Naive thymus-derived CD8-positive, alpha-beta T cell (primary cell): ENCODE measurements around the gene POLL. TPM values are rescaled to one million over a fixed set of nuclear protein-coding genes. Genes with fewer than 3 reads are reported as not detected.

Experiments
- ATAC-seq, 2 donors: fragments of 150-1000 bp; cut with Tn5 transposase in 1 of 2; sonication (Bioruptor Pico), chemical (Tn5 transposase) in 1 of 2; 1 replicate in 1 of 2; 2 replicates in 1 of 2; pipeline ENCODE4 v1.10.0; 2021; ENCODE audit warnings: mild to moderate bottlenecking in 2 of 2, moderate library complexity in 2 of 2
- POLR2A ChIA-PET: fragments of 350-600 bp; sonication (Branson Sonifier 250); formaldehyde crosslinking; loops from one replicate; lab custom pipeline; 2021; ENCODE audit warnings: antibody characterized with exemption; lab: Charles Lee
- DNase-seq, 10 donors: peaks; one replicate each; pipeline versions ENCODE4 v3.0.0 to v3.0.0-alpha.2; 2020 to 2022
- H3K27ac Mint-ChIP-seq, 10 donors: one replicate each; pipeline ENCODE4 v1.8.0; 2020 to 2022; ENCODE audit warnings: mild to moderate bottlenecking in 10 of 10, mixed read lengths in 10 of 10, moderate library complexity in 4 of 10, inconsistent platforms in 1 of 10
- H3K27me3 Mint-ChIP-seq, 5 donors: one replicate each; pipeline ENCODE4 v1.8.0; 2021 to 2022; ENCODE audit warnings: mixed read lengths in 5 of 5
- H3K36me3 Mint-ChIP-seq, 3 donors: one replicate each; pipeline ENCODE4 v1.8.0; 2020 to 2022; ENCODE audit warnings: mixed read lengths in 3 of 3, mild to moderate bottlenecking in 2 of 3, inconsistent platforms in 1 of 3
- H3K4me1 Mint-ChIP-seq, 4 donors: one replicate each; pipeline ENCODE4 v1.8.0; 2021 to 2022; ENCODE audit warnings: mixed read lengths in 4 of 4
- H3K4me3 Mint-ChIP-seq, 10 donors: one replicate each; pipeline ENCODE4 v1.8.0; 2020 to 2022; ENCODE audit warnings: mild to moderate bottlenecking in 10 of 10, mixed read lengths in 10 of 10, moderate library complexity in 6 of 10, inconsistent platforms in 1 of 10
- H3K9me3 Mint-ChIP-seq, 9 donors: one replicate each; pipeline ENCODE4 v1.8.0; 2020 to 2022; ENCODE audit warnings: mixed read lengths in 9 of 9, mild to moderate bottlenecking in 3 of 9, inconsistent platforms in 1 of 9, moderate library complexity in 1 of 9
- polyA plus RNA-seq, 3 donors: library from polyadenylated mRNA; unstranded; fragments of 300-500 nt; fragmentation: Illumina TruSeq; gene quantifications; one replicate each; pipeline ENCODE4 v1.2.3, GENCODE V29; 2021
- total RNA-seq, 8 experiments: library from RNA in 2 of 8; stranded (reverse) in 2 of 8; gene quantifications; one replicate each; pipeline ENCODE4 v1.2.3 and lab custom pipeline; 2021 to 2026

Gene POLL
- total and polyA plus RNA-seq, 5 experiments from 2014 or later, result 10.6 to 48.9 (median 16.7) TPM

DNA sequence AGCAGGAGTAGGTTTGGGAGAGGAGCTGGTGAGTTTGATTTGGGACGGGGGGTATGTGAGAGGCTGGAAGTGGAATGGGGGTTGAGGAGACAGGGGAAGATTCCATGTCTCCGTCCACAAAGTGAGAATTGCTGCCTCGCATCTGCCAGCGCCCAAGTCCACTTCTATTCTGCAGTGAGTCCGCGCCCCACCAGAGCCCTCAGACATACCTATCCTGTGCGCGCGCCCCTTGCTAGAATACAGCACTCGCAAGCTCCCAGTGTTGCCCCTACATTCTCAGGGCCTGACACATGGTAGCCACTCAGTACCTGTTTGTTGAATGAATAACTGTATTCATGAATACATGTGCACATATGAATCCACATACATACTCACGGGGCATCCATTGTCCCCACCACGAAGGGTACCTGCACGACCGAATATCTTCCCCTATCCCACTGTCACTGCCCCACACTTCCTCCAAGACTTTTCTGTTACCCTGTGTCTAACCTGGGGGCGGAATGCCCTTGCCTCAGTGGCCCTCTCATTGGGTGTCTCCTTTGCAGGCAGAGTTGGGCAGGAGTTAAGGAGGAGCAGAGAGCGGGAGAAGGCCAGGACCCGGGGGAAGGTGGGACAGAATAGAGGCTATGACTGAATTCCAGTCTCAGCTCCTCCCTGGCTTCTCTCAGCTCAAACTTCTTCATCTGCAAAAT lies 19.9 kb downstream of the POLL start:
- peak overlapping the region in 1 of 10 donors; percentile 0 for H3K27ac Mint-ChIP-seq
- POLR2A ChIA-PET, result interaction anchor here (0.8 kb wide), 1 partner anchor 123 kb away, joined by 3 read pairs; no protein-coding TSS in a partner anchor
- H3K4me1 Mint-ChIP-seq, result peaks cover 4 to 21% (median 17%) of the 10 kb centered on the region in 4 donors
- peak overlapping the region in 8 of 10 donors; percentile 11 to 75 (median 48) for H3K4me3 Mint-ChIP-seq
- DNase-seq (no peak), ATAC-seq (no peak)
- H3K27me3 Mint-ChIP-seq, result peaks cover 34 to 66% (median 45%) of the 10 kb centered on the region in 5 donors
- no peaks in the 10 kb centered on the region for H3K36me3 Mint-ChIP-seq
- no peaks in the 10 kb centered on the region for H3K9me3 Mint-ChIP-seq

DNA sequence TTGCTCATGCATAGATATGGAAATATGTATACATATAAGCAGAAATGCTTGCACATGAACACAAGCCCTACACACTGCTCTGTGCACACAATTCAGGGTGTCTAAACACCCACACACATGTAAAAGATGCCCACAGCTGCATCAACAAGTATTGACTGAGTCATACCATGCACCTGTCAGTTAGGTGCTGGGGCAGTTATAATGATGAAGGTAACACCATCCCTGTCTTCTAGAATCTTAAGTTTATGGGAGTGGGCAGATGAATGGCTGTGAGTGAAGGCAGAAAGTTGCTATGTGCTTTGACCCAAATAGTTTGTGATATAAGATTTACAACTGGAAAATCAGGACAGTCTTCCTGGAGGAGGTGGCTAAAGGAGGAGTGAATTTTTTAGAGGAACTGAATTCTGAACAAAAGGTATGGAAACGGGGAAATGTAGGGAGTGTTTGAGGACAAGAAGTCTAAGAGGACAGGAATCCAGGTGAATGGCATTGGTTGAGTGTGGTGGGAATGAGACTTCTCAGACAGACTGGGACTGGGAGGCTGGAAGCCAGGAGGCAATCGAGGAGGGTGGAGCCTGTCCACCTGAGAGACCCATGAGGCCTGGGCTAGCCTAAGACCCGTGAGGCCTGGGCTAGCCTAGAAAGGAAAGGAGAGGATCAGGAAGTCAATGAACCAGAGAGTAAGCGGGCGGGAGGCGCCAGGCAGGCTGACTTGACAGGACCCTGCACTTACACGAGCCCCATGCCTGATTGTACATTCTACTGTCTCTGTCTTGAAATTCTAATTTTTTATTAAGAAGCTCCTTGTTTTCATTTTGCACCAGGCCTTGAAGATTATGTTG lies 20.7 kb downstream of the POLL start:
- peaks cover 34 to 66% (median 45%) of the 10 kb centered on the region in 5 donors for H3K27me3 Mint-ChIP-seq
- peaks cover 4 to 21% (median 17%) of the 10 kb centered on the region in 4 donors for H3K4me1 Mint-ChIP-seq
- H3K9me3 Mint-ChIP-seq, result no peaks in the 10 kb centered on the region
- no peaks in the 10 kb centered on the region for H3K36me3 Mint-ChIP-seq
- H3K27ac Mint-ChIP-seq, result no peak overlapping the region
- POLR2A ChIA-PET, result interaction anchor here (0.8 kb wide), 1 partner anchor 123 kb away, joined by 3 read pairs; no protein-coding TSS in a partner anchor
- ATAC-seq, result no peak
- no peak for DNase-seq
- peak overlapping the region in 9 of 10 donors; percentile 5 to 70 (median 52) for H3K4me3 Mint-ChIP-seq

DNA sequence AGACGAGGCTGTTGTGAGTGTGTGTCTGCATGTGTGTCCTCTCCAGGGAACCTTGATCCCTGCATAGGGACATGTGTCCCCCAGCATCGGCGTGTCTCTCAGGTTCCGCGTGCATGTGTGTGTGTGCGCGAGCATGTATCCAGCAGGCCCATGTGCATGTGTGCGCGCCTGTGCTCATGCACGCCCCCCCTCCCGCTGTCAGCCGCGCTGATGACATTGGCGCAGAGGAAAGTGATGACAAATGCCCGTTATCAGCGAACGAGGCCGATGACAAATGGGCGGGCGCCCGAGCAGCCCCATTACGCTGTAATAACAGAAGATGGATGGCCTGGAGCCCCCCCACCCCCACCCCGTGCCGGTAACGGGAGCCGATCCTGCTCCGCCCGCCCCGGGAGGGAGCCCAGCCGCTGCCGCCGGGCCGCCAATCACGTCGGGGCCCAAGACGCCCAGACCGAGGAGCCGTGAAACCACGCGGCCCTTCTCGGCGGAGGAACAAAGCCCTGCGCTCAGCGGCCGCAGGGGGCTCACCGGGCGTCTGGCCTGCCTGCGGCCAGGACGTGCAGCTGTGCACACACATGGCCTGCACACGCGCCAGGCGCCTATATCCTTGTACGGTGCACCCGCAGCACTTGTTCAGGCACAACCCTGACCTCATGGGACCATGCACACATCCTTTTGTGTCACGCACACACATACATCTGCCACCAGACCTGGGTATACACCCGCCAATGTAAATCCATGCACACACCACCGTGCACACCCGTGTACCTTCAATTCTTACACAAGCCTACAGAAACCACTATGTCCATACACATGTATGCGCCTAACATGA lies 21.5 kb downstream of the POLL start:
- Mint-ChIP-seq H3K27me3 (peaks cover 34 to 66% (median 45%) of the 10 kb centered on the region in 5 donors), H3K9me3 (no peaks in the 10 kb centered on the region), H3K4me1 (peaks cover 4 to 21% (median 17%) of the 10 kb centered on the region in 4 donors), H3K36me3 (no peaks in the 10 kb centered on the region), H3K27ac (no peak overlapping the region), H3K4me3 (peak overlapping the region in 8 of 10 donors; percentile 5 to 70 (median 20))
- DNase-seq (peak in 1 of 10 donors; percentile 46), ATAC-seq (no peak)
- POLR2A ChIA-PET, result no interaction called here

DNA sequence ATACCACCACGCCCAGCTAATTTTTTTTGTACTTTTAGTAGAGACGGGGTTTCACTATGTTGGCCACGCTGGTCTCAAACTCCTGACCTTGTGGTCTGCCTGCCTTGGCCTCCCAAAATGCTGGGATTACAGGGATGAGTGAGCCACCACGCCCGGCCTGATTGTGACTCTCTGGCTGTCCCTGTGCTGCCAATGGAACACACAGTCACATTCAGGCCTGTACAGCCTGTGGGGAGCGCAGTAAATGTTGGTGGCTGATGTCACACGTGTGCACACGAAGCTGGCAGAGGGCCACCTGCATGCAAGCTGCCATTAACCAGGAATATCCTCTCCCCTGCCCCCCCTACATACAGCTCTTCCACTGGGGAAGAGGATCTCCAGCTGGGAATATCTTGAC lies 22.1 kb downstream of the POLL start:
- H3K27ac Mint-ChIP-seq, result no peak overlapping the region
- no peak overlapping the region for H3K4me3 Mint-ChIP-seq
- H3K27me3 Mint-ChIP-seq, result peaks cover 34 to 66% (median 45%) of the 10 kb centered on the region in 5 donors
- H3K9me3 Mint-ChIP-seq, result no peaks in the 10 kb centered on the region
- ATAC-seq (no peak), DNase-seq (no peak)
- H3K36me3 Mint-ChIP-seq, result no peaks in the 10 kb centered on the region
- H3K4me1 Mint-ChIP-seq, result peaks cover 4 to 21% (median 17%) of the 10 kb centered on the region in 4 donors
- POLR2A ChIA-PET, result no interaction called here

DNA sequence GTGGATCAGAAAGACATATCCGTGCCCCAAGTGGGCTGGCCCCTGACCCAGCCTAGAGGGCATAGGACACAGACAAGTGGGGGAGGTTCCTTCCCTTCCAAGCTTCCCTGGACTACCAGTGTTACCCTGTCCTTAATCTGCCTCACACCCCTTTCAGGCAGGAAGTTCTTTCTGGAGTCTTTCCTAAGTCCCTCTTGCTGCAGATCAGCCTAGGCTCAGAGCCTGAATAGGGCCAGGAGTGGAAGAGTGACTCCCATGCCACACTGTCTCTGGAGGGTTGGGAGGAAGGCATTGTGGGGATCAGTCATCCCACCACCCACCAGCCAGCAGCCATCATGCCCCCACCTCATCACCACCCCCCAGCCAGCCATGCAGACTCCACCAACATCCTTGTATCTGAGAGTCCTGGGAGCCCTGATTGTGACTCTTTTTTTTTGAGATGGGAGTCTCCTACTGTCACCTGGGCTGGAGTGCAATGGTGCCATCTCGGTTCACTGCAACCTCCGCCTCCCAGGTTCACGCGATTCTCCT lies 22.6 kb downstream of the POLL start:
- Mint-ChIP-seq H3K9me3 (no peaks in the 10 kb centered on the region), H3K27ac (no peak overlapping the region), H3K36me3 (no peaks in the 10 kb centered on the region), H3K27me3 (peaks cover 34 to 66% (median 45%) of the 10 kb centered on the region in 5 donors), H3K4me3 (no peak overlapping the region), H3K4me1 (peaks cover 4 to 17% (median 15%) of the 10 kb centered on the region in 4 donors)
- POLR2A ChIA-PET, result no interaction called here
- ATAC-seq, result no peak
- DNase-seq, result no peak

DNA sequence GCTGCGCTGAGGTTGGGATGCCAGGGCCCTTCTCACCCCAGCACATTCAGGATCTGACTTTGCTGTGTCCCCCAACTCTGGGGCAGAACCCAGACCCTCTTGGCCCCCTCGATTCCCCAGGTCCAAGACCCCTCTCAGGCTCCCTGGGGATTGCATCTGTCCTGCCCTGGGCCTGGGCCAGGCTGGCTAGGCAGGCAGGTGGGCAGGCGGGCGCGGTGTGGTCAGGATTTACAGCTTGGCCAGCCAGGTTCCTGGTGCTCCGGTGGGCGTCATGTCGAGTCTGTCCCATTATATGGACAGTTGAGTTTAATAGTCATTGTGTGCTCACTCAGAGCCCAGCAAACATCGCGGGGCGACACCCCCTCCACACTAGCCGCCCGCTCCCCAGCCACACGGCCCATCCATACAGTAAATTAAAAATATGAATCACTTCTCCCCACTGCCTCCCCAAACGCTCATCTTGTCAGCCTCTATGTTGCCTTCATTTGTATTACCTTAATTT lies 23.5 kb downstream of the POLL start:
- POLR2A ChIA-PET, result no interaction called here
- no peaks in the 10 kb centered on the region for H3K9me3 Mint-ChIP-seq
- H3K27ac Mint-ChIP-seq, result no peak overlapping the region
- DNase-seq (peak in 2 of 10 donors; percentile 16 to 30), ATAC-seq (no peak)
- H3K36me3 Mint-ChIP-seq, result no peaks in the 10 kb centered on the region
- peaks cover 32 to 61% (median 42%) of the 10 kb centered on the region in 5 donors for H3K27me3 Mint-ChIP-seq
- H3K4me1 Mint-ChIP-seq, result peaks cover 6 to 14% (median 9%) of the 10 kb centered on the region in 4 donors
- no peak overlapping the region for H3K4me3 Mint-ChIP-seq

DNA sequence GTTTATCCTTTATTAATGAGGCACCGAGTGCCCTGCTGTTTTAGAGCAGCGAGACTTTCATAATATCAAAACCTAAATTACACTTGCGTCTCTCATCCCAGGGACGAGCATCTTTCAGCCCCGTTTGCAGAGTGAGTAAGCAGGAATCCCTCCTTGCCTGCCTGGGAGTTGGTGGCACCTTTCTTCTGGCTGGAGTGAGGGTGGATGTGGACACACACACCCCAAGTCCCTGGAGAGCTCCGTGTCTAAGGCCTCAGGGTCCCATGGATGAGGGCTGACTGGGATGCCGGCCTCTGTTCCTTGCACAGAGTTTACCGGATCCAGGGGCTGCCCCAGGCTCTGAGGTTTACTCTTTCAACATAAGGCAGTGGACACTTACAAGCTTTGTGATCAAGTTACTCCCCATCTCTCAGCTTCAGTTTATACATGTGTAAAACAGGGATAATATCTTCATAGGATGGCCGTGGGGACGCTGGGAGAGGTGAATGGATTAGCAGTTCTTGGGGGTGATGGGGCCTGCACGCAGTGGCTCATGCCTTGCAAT lies 24.5 kb downstream of the POLL start:
- DNase-seq (no peak), ATAC-seq (no peak)
- Mint-ChIP-seq H3K4me3 (no peak overlapping the region), H3K9me3 (no peaks in the 10 kb centered on the region), H3K36me3 (no peaks in the 10 kb centered on the region), H3K27me3 (peaks cover 29 to 51% (median 36%) of the 10 kb centered on the region in 5 donors), H3K4me1 (peaks cover 13 to 15% (median 14%) of the 10 kb centered on the region in 4 donors), H3K27ac (peak overlapping the region in 1 of 10 donors; percentile 83)
- POLR2A ChIA-PET, result no interaction called here

DNA sequence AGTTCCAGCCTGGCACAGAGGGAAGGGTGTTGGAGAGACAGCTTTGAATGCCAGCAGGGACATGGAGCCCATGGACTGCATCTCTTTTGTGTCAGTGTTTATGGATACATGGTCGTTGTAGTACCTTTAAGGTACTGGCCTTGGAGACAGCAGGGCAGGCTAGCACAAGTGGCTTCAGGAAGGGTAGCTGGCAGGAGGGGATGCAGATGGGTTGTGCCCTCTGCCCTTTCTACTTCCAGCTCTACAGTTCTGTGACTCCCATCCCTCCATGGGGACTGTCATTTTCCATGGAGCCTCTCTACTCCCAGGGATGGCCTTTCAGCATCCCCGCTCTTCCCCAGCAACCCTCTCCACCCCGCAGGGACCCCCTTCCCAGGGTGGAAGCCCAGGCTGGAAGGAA lies 25.1 kb downstream of the POLL start:
- peak overlapping the region in 1 of 10 donors; percentile 24 for H3K27ac Mint-ChIP-seq
- H3K36me3 Mint-ChIP-seq, result no peaks in the 10 kb centered on the region
- H3K9me3 Mint-ChIP-seq, result no peaks in the 10 kb centered on the region
- DNase-seq (peak in 1 of 10 donors; percentile 41), ATAC-seq (no peak)
- H3K27me3 Mint-ChIP-seq, result peaks cover 24 to 45% (median 31%) of the 10 kb centered on the region in 5 donors
- peaks cover 18 to 21% (median 20%) of the 10 kb centered on the region in 4 donors for H3K4me1 Mint-ChIP-seq
- POLR2A ChIA-PET, result no interaction called here
- no peak overlapping the region for H3K4me3 Mint-ChIP-seq

DNA sequence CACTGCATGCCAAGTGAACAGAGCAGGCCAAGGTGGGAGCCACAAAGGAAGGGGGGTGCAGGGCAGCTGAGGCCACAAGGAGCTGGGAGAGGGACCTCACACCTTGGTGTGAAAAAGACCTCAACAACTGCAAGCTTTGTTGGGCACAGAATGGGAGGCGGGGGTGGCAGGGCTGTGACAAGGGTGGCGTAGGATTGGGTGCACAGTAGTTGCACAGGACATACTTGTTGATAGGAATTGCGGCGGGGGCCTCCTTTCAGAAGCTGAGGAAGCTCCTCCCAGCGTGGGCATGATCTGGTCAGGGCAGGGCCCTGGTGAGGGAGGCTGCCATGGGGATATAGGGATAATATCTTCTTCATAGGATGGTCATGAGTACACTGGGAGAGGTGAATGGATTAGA lies 25.8 kb downstream of the POLL start:
- POLR2A ChIA-PET, result no interaction called here
- Mint-ChIP-seq H3K4me3 (no peak overlapping the region), H3K4me1 (peaks cover 20 to 26% (median 24%) of the 10 kb centered on the region in 4 donors), H3K9me3 (no peaks in the 10 kb centered on the region), H3K36me3 (no peaks in the 10 kb centered on the region), H3K27ac (no peak overlapping the region), H3K27me3 (peaks cover 19 to 39% (median 23%) of the 10 kb centered on the region in 5 donors)
- ATAC-seq, result no peak
- DNase-seq, result no peak

DNA sequence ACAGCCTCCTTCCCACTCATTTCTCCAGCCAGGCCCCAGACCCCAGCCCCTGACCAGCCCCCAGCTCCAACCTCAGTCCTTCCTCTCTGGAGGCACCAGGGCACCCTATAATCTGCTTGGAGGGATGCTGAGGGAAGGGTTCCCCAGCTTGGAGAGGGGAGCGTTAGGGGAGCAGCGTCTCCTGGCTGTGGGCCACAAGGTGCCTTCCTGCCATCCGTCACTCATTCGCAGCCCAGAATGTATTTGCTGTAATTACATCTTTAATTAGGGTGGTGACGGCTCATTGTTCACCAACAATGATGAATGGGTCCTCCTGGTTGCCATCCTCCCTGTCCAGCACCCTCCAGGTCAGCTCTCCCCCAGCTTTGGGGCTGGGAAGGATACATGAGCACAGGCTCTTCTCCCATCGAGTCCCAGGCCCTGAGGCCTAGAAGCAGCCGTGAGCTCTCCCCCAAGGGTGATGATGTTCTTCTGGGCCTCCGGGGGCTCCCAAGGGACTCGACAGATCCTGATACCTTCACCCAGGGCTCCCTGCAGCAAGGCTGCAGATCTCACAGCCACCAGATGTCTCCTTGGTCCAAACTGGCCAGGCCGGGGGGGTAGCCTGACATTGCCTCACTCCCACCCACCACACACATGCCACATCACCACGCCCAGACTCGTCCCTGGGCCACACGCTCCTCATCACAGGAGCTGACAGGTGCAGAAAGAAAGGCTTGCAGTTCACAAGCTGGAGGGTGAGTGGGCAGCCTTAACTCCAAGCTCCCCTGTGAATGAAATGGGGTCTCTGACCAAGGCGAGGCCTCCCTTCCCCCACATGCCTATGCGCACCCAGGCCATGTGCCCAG lies 26.8 kb downstream of the POLL start:
- no peak for ATAC-seq
- Mint-ChIP-seq H3K27ac (peak overlapping the region in 1 of 10 donors; percentile 57), H3K4me1 (peaks cover 15 to 24% (median 22%) of the 10 kb centered on the region in 4 donors), H3K27me3 (peaks cover 13 to 32% (median 16%) of the 10 kb centered on the region in 5 donors), H3K9me3 (no peaks in the 10 kb centered on the region), H3K4me3 (no peak overlapping the region), H3K36me3 (no peaks in the 10 kb centered on the region)
- no peak for DNase-seq
- POLR2A ChIA-PET, result no interaction called here
